Endodermal cell (in vitro differentiated cells): ENCODE measurements around the gene DUOXA2. TPM values are rescaled to one million over a fixed set of nuclear protein-coding genes. Genes with fewer than 3 reads are reported as not detected.
A peak's percentile ranks its signal among the peaks of the same experiment; 100 is the strongest.

ENCODE experiments used
- DNase-seq: peaks from one replicate; pipeline ENCODE4 v3.0.0-alpha.2; 2017
- H3K27ac ChIP-seq: 2 replicates; pipeline ENCODE4 v1.5.1; 2013; ENCODE audit warnings: mild to moderate bottlenecking, low read depth, low read length, moderate library complexity
- H3K27me3 ChIP-seq: 2 replicates; pipeline ENCODE4 v1.6.1; 2013; ENCODE audit warnings: mild to moderate bottlenecking, low read length, moderate library complexity; ENCODE audit not compliant: insufficient read depth, control insufficient read depth, poor library complexity, severe bottlenecking
- H3K36me3 ChIP-seq: 2 replicates; pipeline ENCODE4 v1.7.0; 2013; ENCODE audit warnings: mild to moderate bottlenecking, low read length, moderate library complexity; ENCODE audit not compliant: control insufficient read depth, insufficient read depth
- H3K4me1 ChIP-seq: one replicate; pipeline ENCODE4 v1.7.0; 2013; ENCODE audit warnings: low read length; ENCODE audit not compliant: control insufficient read depth, insufficient read depth
- H3K4me3 ChIP-seq: 2 replicates; pipeline ENCODE4 v1.5.1; 2013; ENCODE audit warnings: mild to moderate bottlenecking, low read length, moderate library complexity
- H3K9ac ChIP-seq: 2 replicates; pipeline ENCODE4 v1.6.1; 2013; ENCODE audit warnings: mild to moderate bottlenecking, low read length, moderate library complexity; ENCODE audit not compliant: poor library complexity, severe bottlenecking; ENCODE audit errors: extremely low read depth
- H3K9me3 ChIP-seq: 2 replicates; pipeline ENCODE4 v1.6.1; 2013; ENCODE audit warnings: mild to moderate bottlenecking, low read length, moderate library complexity; ENCODE audit not compliant: control insufficient read depth
- H3K27ac Mint-ChIP-seq: 2 replicates; pipeline ENCODE4 v1.8.0; 2020; ENCODE audit warnings: mixed read lengths
- H3K27me3 Mint-ChIP-seq: 2 replicates; pipeline ENCODE4 v1.8.0; 2021; ENCODE audit warnings: mild to moderate bottlenecking, mixed read lengths; ENCODE audit not compliant: insufficient read depth
- H3K36me3 Mint-ChIP-seq: 2 replicates; pipeline ENCODE4 v1.8.0; 2020; ENCODE audit warnings: low read depth, mixed read lengths
- H3K4me1 Mint-ChIP-seq: 2 replicates; pipeline ENCODE4 v1.8.0; 2020; ENCODE audit warnings: mixed read lengths
- H3K4me3 Mint-ChIP-seq: 2 replicates; pipeline ENCODE4 v1.8.0; 2020; ENCODE audit warnings: mild to moderate bottlenecking, moderate library complexity, mixed read lengths
- H3K9me3 Mint-ChIP-seq: 2 replicates; pipeline ENCODE4 v1.8.0; 2020; ENCODE audit warnings: mild to moderate bottlenecking, mixed read lengths
- WGBS, 2 experiments: methylation state at CpG; one replicate each; pipeline versions ENCODE4 v1.1.5 to v1.1.7; 2013; ENCODE audit warnings: missing lambda C conversion rate in 2 of 2, mixed read lengths in 1 of 2; ENCODE audit not compliant: insufficient coverage in 1 of 2, insufficient read length in 1 of 2; 5-methylcytosine and 5-hydroxymethylcytosine counted together
- total RNA-seq, 2 donors: library from RNA; stranded (reverse); fragmentation: NEBNext Ultra II Directional in 1 of 2; extraction: Animal tissue kit (Norgen Biotek cat#: 25700) in 1 of 2; gene quantifications; 2 replicates in 1 of 2; 3 replicates in 1 of 2; pipeline ENCODE4 v1.2.1, GENCODE V29; 2021
- TF ChIP-seq, protein P1 (sequence below): fragments of 200-600 bp; sonication (generic); conservative IDR thresholded peaks from 2 replicates; pipeline ENCODE4 v1.5.0; 2021; ENCODE audit warnings: antibody characterized with exemption, mild to moderate bottlenecking

Gene DUOXA2
- total RNA-seq, 2 donors from 2014 or later, result not detected

DNA sequence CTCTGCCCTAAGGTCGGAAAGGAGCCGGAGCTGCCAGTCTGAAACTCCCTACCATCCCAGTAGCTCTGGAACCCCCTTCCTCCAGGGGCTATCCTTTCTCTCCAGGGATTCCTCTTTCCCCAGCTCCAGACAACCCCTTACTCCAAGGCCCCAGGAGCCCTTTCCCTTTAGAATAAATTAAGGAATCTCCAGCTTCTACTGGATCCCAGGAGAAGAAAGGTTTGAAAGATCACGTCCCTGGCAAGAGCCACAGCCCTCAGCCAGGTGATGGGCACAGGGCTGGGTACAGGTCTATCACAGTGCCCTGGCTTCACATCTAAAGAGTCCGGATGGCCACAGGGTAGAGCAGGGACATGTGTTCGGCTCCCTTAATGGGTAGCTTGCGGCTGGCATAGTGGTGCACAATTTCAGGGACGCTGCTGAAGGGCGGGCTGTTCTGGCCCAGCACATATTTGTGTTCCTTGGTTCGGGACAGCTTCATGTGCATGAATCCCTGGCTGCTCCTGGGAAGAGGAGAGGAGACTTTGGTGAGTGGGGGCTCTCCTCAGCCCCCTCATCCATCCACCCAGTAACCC is 53.6 kb downstream of the DUOXA2 start:
- no peaks in the 10 kb centered on the region for H3K27me3 ChIP-seq
- H3K4me1 Mint-ChIP-seq, result peaks cover 14% of the 10 kb centered on the region
- H3K27ac ChIP-seq, result peak overlapping the region; percentile 99
- no peaks in the 10 kb centered on the region for H3K27me3 Mint-ChIP-seq
- H3K36me3 Mint-ChIP-seq, result peaks cover 6% of the 10 kb centered on the region
- no peak overlapping the region for H3K27ac Mint-ChIP-seq
- TF ChIP-seq, protein P1, sequence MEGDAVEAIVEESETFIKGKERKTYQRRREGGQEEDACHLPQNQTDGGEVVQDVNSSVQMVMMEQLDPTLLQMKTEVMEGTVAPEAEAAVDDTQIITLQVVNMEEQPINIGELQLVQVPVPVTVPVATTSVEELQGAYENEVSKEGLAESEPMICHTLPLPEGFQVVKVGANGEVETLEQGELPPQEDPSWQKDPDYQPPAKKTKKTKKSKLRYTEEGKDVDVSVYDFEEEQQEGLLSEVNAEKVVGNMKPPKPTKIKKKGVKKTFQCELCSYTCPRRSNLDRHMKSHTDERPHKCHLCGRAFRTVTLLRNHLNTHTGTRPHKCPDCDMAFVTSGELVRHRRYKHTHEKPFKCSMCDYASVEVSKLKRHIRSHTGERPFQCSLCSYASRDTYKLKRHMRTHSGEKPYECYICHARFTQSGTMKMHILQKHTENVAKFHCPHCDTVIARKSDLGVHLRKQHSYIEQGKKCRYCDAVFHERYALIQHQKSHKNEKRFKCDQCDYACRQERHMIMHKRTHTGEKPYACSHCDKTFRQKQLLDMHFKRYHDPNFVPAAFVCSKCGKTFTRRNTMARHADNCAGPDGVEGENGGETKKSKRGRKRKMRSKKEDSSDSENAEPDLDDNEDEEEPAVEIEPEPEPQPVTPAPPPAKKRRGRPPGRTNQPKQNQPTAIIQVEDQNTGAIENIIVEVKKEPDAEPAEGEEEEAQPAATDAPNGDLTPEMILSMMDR, result no peak
- H3K9me3 ChIP-seq, result no peaks in the 10 kb centered on the region
- no peaks in the 10 kb centered on the region for H3K36me3 ChIP-seq
- DNase-seq, result no peak
- H3K9me3 Mint-ChIP-seq, result no peaks in the 10 kb centered on the region
- H3K4me3 Mint-ChIP-seq, result peak overlapping the region; percentile 51
- H3K4me3 ChIP-seq, result peak overlapping the region; percentile 77
- H3K4me1 ChIP-seq, result peaks cover 2% of the 10 kb centered on the region
- no peak overlapping the region for H3K9ac ChIP-seq
- 81 to 94% methylated on average over 6 to 9 of the region's 9 CpGs for WGBS, 2 experiments

Other genes starting within 250 kb of the DUOXA2 start
- not detected for gene TERB2, start 157.6 kb upstream of the DUOXA2 start, total RNA-seq
- gene SORD, start 91.1 kb upstream of the DUOXA2 start, total RNA-seq, result 10 to 100 TPM; 28.7 to 40.3 TPM
- gene DUOX2, start 154 bp upstream of the DUOXA2 start, total RNA-seq, result under 1 TPM; 0.11 to 0.13 TPM
- under 1 TPM; 0.86 to 0.99 TPM for gene DUOXA1, start 15.6 kb downstream of the DUOXA2 start, total RNA-seq
- gene DUOX1, start 15.7 kb downstream of the DUOXA2 start, total RNA-seq, result 1 to 10 TPM; 1.2 to 1.9 TPM
- gene SHF, start 73.6 kb downstream of the DUOXA2 start, total RNA-seq, result 10 to 100 TPM; 42.0 to 53.8 TPM
- 1 to 10 TPM; 3.8 to 4.4 TPM for gene SLC28A2, start 137.9 kb downstream of the DUOXA2 start, total RNA-seq